Osteocyte (in vitro differentiated cells): ENCODE measurements around the gene HRH4. TPM values are rescaled to one million over a fixed set of nuclear protein-coding genes. Genes with fewer than 3 reads are reported as not detected.
A peak's percentile ranks its signal among the peaks of the same experiment; 100 is the strongest.

ENCODE experiments used
- DNase-seq: peaks from one replicate; pipeline ENCODE4 v3.0.0; 2021; ENCODE audit warnings: mixed read lengths; ENCODE audit not compliant: unreplicated experiment; ENCODE audit errors: extremely low spot score
- H3K27ac Mint-ChIP-seq: one replicate; pipeline ENCODE4 v1.8.0; 2021; ENCODE audit warnings: mild to moderate bottlenecking, mixed read lengths; ENCODE audit not compliant: unreplicated experiment
- H3K27me3 Mint-ChIP-seq: one replicate; pipeline ENCODE4 v1.8.0; 2021; ENCODE audit warnings: mixed read lengths; ENCODE audit not compliant: unreplicated experiment
- H3K36me3 Mint-ChIP-seq: one replicate; pipeline ENCODE4 v1.8.0; 2021; ENCODE audit warnings: mixed read lengths; ENCODE audit not compliant: unreplicated experiment
- H3K4me1 Mint-ChIP-seq: one replicate; pipeline ENCODE4 v1.8.0; 2021; ENCODE audit warnings: mixed read lengths; ENCODE audit not compliant: unreplicated experiment
- H3K4me3 Mint-ChIP-seq: one replicate; pipeline ENCODE4 v1.8.0; 2021; ENCODE audit warnings: mild to moderate bottlenecking, moderate library complexity, mixed read lengths; ENCODE audit not compliant: unreplicated experiment
- H3K9me3 Mint-ChIP-seq: one replicate; pipeline ENCODE4 v1.8.0; 2021; ENCODE audit warnings: mixed read lengths; ENCODE audit not compliant: unreplicated experiment
- total RNA-seq: library from RNA; stranded (reverse); gene quantifications from 2 replicates; pipeline ENCODE4 v1.2.1, GENCODE V29; 2021
- TF ChIP-seq, protein P1 (sequence below): fragments of 200-600 bp; sonication (generic); IDR thresholded peaks from 2 replicates; pipeline ENCODE4 v1.5.0; 2021; ENCODE audit warnings: antibody characterized with exemption, mild to moderate bottlenecking, moderate library complexity

Gene HRH4
- total RNA-seq, 1 donor from 2014 or later, result not detected

DNA sequence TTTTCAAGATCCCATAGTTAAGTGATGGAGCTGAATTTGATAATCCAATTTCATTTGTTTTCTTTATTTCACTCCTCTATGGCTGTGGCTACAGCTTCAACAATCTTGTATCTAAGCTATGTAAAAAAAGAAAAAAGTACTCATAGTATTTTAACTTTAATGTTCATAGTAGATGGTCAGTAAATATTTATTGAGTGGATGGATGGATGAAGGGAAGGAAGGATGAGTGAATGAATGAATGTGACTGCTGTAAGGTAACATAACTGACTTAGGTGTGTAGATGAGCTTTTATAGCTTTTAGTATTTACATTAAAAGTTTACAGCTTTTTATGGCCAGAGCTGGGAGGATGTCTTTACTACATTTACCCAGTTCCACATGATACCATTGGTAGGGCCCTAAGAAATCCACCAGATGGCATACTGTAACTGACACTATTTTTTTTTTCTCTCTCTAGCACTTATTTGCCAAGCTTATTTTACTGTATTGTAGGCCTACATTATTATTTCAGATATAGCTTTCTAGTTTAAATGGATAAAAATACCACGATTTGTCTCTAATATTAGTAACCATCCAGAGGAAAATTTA, 13.4 kb upstream of the HRH4 start:
- H3K9me3 Mint-ChIP-seq, result no peaks in the 10 kb centered on the region
- no peak overlapping the region for H3K27ac Mint-ChIP-seq
- H3K4me1 Mint-ChIP-seq, result no peaks in the 10 kb centered on the region
- H3K36me3 Mint-ChIP-seq, result peaks cover 58% of the 10 kb centered on the region
- no peak overlapping the region for H3K4me3 Mint-ChIP-seq
- no peaks in the 10 kb centered on the region for H3K27me3 Mint-ChIP-seq
- DNase-seq, result no peak
- TF ChIP-seq, protein P1, sequence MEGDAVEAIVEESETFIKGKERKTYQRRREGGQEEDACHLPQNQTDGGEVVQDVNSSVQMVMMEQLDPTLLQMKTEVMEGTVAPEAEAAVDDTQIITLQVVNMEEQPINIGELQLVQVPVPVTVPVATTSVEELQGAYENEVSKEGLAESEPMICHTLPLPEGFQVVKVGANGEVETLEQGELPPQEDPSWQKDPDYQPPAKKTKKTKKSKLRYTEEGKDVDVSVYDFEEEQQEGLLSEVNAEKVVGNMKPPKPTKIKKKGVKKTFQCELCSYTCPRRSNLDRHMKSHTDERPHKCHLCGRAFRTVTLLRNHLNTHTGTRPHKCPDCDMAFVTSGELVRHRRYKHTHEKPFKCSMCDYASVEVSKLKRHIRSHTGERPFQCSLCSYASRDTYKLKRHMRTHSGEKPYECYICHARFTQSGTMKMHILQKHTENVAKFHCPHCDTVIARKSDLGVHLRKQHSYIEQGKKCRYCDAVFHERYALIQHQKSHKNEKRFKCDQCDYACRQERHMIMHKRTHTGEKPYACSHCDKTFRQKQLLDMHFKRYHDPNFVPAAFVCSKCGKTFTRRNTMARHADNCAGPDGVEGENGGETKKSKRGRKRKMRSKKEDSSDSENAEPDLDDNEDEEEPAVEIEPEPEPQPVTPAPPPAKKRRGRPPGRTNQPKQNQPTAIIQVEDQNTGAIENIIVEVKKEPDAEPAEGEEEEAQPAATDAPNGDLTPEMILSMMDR, result peak; percentile 36

DNA sequence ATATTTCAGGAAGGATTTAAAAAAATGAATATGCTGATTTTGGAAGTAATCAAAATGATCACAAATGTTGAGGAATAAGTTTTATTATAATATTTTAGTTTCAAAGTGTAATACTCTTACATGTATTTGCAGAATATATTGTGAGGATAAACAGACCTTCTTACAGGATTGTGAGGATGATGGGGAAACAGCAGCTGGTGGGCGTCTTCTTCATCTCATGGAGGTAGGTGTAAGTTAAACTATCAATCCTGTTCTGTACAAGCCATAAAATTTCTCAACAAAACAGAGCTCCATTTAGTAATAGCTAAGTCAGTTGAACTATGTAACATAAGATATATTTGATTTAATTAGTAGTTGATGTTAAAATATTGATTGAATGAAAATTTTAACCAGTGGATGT, 12.5 kb upstream of the HRH4 start:
- Mint-ChIP-seq H3K27me3 (no peaks in the 10 kb centered on the region), H3K27ac (no peak overlapping the region), H3K36me3 (peaks cover 58% of the 10 kb centered on the region), H3K4me3 (no peak overlapping the region), H3K4me1 (no peaks in the 10 kb centered on the region), H3K9me3 (no peaks in the 10 kb centered on the region)
- no peak for DNase-seq
- TF ChIP-seq, protein P1, result no peak

DNA sequence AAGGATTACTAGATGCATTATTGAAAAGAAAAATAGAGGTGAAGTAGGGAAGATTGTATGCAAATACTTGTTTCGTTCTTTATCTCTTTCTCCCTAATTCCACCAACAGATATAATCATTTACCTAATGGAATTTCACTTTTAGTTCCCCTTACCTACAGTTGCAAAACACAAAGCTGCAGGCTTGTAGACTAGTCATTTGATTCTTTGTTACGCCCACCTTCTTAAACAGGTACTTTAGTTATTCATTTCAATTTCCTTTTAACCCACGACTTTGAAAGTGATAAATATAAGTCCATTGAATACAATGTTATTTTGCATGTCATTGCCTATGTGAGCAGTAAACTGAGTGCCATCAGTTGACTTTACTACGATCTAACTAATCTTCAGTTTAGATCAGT, 3.9 kb upstream of the HRH4 start:
- no peaks in the 10 kb centered on the region for H3K9me3 Mint-ChIP-seq
- no peak overlapping the region for H3K4me3 Mint-ChIP-seq
- no peak overlapping the region for H3K27ac Mint-ChIP-seq
- H3K36me3 Mint-ChIP-seq, result peaks cover 12% of the 10 kb centered on the region
- H3K27me3 Mint-ChIP-seq, result no peaks in the 10 kb centered on the region
- TF ChIP-seq, protein P1, result no peak
- no peaks in the 10 kb centered on the region for H3K4me1 Mint-ChIP-seq
- no peak for DNase-seq

DNA sequence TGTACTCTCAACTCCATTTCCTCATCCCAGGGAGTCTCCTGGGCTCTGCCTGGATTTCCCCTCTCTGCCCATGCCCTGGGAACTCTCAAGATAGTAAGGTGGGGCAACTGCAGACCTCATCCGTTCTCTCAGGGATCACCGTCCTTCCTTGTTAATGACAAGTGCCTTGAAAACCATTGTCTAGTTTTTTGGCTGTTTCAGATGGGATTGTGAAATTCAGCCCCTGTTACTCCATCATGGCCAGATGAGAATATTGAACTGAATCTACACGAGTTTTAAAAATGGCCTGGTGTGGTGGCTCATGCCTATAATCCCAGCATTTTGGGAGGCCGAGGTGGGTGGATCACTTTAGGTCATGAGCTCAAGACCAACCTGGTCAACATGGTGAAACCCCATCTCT, 665 bp upstream of the HRH4 start:
- H3K4me3 Mint-ChIP-seq, result no peak overlapping the region
- peaks cover 5% of the 10 kb centered on the region for H3K36me3 Mint-ChIP-seq
- no peak for DNase-seq
- TF ChIP-seq, protein P1, result no peak
- H3K27ac Mint-ChIP-seq, result no peak overlapping the region
- no peaks in the 10 kb centered on the region for H3K9me3 Mint-ChIP-seq
- H3K4me1 Mint-ChIP-seq, result no peaks in the 10 kb centered on the region
- H3K27me3 Mint-ChIP-seq, result no peaks in the 10 kb centered on the region

DNA sequence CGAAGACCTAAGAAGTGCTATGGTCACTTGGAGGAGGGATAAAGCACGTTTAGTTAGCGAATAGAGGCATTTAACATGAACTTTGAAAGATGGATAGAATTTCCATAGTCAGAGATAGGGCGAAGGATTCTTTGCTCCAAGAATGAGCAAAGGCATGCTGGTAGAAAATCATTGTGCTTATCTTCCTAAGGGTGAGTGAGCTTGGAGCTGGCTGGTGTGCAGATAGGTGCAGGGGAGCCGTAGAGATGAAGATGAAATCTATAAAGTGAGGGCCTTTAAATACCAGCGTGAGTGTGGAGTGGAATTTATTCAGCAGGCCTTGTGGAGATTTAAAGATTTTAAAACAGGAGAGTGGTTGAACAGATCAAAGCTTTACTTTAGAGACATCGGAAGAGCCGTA, 1.6 kb downstream of the HRH4 start:
- H3K4me1 Mint-ChIP-seq, result no peaks in the 10 kb centered on the region
- TF ChIP-seq, protein P1, result no peak
- H3K27me3 Mint-ChIP-seq, result no peaks in the 10 kb centered on the region

More for the DNA sequence above, 1.6 kb downstream of the HRH4 start:
- no peak overlapping the region for H3K27ac Mint-ChIP-seq
- H3K9me3 Mint-ChIP-seq, result no peaks in the 10 kb centered on the region
- no peak overlapping the region for H3K4me3 Mint-ChIP-seq
- DNase-seq, result no peak
- peaks cover 5% of the 10 kb centered on the region for H3K36me3 Mint-ChIP-seq
